Stimulated activated CD8-positive, alpha-beta memory T cell treated with anti-CD3 and anti-CD28 coated beads, Interleukin-2, amount 100 ng/mL, for 1 hour (primary cell): ENCODE data around the gene FXR1.
"Not testable (repeated sequence)": the region's sequence is repeated elsewhere in the genome, so short reads cannot be mapped to it uniquely, and the experiment has no call there.

ENCODE experiments used
- DNase-seq, 2 donors: peaks; one replicate each; pipeline ENCODE4 v3.0.0-alpha.2; 2020; ENCODE audit warnings: low read depth in 2 of 2

The FXR1 gene

DNA sequence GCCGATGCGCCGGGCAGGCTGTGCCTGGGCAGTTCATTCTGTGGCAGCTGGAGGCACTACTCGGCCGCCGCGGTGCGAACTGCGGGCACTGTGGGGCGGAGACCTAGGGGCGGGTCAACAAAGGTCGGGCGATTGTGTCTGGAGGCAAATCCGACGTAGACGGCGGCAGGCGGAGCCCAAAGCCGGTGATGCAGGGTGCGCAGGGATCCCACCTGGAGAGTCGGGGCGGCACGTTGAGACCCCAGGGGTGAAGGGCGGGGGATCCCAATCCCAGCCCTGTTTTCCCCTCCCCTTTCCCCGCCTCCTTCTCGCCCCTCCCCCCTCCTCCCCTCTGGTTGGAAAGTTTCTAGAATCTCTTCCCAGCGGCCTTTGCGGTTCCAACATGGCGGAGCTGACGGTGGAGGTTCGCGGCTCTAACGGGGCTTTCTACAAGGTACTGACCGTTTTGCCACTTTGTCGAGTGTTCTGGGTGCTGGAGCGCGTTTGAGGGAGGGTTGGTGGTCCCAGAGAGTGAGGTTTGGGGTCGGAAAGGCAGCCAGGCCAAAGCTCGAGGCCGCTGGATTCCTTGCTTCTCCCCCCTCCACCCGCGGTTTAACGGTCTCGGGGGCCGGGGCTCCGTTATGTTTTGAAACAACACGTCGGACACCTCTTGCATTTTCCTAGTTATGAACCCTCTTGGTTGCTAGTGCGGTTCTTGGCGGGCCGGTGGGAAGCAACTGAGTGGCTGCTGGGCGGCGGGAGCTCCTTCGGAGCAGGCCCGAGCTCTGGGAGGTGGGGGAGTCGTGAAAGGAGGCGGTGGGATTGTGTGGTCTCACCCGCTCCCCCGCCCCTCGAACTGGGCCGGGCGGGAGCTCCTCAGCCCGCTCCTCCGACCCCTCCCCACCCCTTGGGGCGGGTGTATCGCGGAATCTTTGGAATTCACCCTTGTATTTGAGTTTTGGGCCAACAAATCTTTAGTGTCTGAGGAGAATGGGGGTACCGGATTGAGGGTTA lies at the start of gene FXR1:
Gene FXR1, plus strand, starts transcription at position 367 of the 993 bp plus-strand sequence. Its CDS starts 16 bp downstream, at position 383.
- peak; percentile 75 to 78 for DNase-seq

DNA sequence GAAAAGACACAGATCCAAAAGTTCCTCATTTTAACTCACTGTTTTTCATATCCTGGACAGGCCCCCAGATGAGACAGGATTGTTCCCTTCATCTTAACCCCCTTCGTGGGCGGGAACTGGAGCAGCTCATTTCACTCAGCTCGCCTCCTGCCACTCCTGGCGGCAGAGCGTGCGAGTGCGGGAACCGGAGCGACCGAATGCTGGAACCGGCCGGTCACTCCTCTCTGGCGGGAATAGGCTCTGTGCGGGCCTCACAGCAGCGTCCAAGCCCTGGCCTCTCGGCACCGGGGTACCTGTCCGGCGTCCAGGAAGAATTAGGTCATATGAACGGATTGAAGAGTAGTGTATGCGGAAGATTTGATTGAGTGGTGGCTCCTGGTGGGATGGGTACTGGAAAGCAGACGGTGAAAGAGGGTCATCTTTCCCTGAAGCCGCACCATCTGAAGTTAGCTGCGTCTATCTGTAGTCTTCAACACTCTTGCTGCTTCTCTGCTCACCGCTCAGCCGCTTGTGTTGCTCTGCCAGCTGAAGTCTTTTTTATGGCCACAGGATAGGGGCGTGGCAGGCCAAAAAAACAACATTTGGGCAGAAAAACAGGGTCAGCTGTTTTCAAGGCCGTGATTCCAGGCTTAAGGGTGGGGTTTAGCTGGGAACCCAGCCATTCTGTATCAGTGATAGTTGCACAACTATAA lies 42.3 kb upstream of the FXR1 start:
- DNase-seq = no peak

DNA sequence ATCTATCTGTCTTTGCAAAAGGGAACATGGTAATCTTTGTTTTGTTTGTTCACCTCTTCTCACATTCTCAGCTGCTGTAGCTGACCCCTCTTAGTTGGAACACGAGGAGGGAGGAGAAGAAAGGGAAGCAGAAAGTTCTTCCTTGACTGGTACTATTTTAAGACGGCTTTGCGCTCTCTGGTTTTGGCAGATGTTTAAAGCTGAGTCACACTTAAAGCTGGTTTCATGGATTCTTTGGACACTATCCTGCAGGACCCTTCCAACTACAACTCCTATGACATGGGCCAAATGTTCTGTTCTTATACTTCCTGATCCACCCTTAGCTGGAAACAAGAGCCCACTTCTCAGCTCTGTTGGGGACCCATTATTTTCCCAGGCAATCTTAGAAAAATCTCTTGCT lies 40.6 kb upstream of the FXR1 start:
- DNase-seq = no peak

DNA sequence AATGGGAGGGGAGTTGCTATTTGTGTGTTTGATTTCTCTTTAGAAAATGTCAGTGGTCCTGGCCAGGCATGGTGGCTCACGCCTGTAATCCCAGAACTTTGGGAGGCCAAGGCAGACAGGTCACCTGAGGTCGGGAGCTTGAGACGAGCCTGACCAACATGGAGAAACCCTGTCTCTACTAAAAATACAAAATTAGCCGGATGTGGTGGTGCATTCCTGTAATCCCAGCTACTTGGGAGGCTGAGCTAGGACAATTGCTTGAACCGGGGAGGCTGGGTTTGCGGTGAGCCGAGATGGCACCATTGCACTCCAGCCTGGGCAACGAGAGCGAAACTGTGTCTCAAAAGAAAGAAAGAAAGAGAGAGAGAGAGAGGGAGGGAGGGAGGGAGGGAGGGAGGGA lies 40.0 kb upstream of the FXR1 start:
- DNase-seq = not testable (repeated sequence)

DNA sequence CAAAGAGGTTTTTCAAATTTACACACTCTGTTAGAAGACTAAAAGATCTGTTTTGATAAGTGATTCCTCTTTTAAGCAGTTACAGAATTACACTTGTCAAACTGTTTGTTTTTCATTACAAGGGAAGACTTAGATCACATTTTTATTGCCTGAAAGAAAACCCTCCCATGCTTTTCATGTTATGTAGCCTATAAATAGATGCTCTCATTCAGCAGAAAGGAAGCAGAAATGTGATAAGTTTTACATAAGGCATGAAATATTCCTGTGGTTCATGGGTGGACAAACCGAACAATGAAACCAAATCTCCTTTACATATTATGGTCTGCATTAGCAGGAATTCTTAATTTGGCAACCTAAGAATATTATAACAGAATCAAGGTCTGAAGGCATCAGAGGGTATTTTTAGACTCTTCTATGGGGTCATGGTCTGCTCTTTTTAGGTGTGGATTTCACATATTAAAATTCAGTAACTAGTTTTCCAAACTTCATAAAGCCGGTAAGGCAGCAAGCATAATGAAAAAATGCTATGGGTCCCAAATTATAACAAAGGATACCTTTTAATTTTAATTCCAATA lies 37.3 kb upstream of the FXR1 start:
- no peak for DNase-seq

DNA sequence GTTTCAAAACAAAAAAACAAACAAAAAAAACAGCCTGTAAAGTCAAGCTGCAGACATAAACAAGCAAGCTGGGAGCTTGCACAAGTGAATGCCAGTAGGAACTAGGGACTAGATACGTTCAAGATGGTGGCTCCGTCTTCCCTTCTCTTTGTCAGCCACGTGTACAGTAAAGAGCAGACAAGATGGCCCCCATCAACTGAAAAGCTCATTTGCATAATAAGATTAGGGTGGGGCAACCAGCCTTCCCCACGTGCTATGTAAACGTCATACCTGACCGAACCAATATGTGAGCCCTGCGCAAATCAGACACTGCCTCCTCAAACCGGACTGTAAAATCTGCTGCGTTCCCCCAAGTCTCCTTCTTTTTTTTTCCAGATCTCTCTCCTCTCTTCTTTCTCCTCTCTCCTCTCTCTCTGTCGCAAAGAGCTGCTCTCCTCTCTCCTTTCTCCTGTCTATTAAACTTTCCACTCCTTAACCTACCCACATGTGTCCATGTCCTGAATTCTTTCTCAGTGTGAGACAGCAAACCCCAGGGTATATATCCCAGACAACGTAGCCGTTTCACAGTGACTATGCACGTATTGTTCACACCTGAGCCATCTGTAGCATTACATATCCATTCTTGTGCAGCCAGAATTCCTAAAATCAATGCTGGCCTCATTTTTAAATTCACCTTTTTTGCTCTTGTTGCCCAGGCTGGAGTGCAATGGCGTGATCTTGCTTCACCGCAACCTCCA lies 31.2 kb upstream of the FXR1 start:
- no peak for DNase-seq

DNA sequence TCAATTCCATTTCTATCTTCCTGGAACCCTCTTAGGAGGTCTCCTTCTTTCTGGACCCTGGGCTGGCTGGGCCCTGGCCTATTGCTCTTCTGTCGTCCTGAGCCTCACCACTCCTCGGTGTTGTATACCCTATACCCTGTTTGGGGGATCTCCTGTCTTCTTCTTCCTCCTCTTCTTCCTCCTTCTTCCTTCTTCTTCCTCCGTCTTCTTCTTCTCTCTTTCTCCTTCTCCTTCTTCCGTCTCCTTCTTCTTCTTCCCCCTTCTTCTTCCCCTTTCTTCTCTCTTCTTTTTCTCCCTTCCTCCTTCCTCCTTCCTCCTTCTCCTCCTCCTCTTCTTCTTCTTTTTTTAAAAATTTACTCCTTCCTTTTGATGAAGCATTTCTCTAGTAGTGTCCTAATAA lies 30.4 kb upstream of the FXR1 start:
- no peak for DNase-seq

DNA sequence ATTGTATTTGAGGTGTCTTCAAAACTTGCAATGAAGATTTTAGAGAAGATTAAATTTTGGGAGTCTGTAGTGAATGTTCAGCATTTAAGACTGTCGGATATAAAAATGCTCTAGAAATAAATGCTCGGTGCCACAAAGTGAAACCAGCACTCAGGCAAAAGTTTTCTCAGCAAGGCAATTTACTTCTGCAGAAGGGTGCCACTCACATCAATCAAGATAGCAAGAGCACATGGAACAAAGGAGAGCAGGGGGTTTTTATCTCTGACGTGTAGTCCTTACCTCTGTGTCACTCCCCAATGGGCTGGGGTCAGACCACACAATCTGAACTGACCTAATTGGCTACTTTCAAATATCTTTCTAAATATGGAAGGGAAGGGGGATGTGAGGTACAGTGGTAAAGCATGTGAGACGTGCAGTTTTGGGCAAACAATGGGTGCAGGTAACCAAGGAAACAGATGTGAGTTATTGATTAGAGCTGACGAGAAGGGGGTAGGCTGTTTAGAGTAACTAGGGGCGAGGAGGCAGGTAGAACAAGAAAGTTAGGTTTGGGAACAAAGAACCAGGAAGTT lies 23.4 kb upstream of the FXR1 start:
- DNase-seq = no peak

DNA sequence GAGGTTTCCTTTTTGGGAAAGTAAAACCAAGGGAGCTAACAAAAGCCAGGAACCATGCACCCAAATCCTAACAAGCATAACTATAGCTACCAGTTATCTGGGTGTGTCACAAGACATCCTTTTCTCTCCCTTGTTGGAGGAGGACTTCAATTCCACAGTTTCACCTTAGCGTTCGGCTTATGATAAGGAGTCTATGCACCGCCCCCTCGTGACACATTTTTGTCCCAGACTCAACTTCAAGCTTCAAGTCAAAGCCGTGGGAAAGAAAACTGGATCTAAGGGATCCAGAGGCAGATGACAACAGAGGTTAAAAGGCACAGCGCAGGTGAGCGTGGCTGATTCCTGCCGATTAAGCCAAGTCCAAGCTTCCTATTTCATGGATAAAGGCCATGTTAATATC lies 13.9 kb upstream of the FXR1 start:
- no peak for DNase-seq

DNA sequence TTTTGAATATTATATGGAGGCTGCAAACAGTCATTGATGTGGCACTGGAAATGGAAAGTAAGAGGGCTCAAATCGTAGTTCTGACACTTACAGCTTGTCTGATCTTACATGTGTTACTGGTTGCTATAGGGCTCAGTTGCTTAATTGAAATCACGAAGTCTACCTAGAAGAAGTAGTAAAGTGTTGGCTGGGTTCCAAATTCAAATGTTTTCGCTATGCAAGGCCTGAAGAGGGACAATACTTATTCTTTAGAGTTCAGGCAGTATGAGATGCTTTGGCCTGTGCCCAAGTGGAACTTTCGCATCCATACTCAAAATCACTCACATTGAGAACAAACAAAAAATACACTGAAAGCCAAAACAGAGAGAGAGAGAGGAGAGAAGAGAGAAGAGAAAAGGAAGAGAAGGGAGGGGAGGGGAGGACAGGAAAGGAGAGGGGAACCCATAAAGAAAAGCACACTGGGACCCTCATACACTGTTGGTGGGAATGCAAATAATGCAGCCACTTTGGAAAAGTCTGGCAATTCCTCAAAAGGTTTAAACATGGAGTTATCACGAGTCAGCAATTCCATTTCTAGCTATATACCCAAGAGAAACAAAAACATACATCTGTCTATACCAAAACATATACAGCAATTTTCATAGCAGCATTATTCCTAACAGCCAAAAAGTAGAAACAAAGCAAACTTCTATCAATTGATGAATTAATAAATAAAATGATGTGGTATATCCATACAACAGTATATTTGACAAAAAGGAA lies 2.9 kb upstream of the FXR1 start:
- DNase-seq = no peak

DNA sequence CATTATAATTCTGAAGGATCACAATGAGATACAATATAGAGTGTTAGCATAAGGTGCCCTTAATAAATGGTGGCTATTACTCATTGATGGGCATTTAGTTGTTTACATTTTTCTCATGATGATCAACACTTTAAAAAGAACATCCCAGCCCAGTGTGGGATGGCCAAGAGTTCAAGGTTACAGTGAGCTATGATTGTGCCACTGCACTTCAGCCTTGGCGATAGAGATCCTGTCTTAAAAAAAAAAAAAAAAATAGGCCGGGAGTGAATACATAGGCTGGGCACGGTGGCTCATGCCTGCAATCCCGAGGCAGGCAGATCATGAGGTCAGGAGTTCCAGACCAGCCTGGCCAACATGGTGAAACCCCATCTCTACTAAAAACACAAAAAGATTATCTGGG lies 1.6 kb upstream of the FXR1 start:
- DNase-seq = no peak

DNA sequence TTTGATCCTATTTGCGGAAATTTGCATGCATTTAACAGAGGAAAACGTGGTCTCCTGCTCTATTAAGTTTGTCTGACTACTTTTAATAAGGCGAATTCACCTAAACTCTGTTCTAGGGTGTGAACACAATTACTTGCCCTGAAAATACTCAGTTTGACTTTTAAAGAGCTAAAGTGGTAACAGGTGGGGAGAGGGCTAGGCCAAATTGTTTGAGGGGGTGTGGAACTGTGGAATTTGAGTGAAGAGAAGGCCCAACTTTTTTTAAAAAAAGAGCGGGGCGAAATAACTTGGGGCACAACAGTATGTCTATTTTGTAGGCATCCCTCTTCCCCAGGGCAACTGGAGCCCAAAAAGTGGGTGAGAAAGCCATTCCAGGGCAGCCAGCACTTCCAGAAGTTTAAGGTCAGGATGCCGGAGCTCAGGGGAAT lies 580 bp upstream of the FXR1 start:
- DNase-seq = no peak

DNA sequence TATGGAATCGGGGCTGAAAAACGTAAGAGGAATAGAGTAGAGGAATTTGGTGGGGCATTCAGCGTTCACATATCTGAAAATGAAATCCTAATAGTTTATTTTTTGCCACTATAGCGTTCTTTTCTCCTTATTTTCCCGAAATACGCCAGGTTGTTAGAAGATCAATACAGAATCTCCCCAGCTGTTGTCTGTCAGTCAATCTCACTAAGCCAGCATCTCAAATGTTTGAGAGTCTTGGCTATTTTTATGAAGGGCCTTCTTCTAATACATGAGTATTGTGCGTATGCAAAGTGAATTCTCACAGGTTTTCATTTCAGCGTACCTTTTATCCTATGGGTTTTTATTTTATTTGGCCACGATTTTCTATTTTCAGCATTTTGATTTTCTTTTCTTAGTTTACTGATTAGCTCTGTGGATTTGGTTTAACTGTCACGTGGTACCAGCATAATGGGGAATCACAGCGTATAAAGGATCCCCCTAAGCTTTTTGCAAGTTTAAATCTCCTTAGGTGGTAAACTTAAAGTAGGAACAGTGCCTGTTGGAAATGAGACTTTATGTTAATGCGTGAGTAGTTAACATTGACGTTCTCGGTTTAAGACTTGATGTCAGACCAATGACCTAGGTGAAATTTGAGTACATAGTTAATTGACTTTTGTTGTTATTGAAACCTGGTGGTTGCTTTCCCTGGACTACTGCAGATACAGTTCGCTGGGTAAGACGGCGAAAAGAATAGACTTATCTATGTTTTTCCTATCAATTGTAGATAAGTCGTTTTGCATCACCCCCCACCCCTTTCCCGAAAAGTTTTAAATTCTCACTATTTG lies 1.3 kb downstream of the FXR1 start:
- DNase-seq = no peak

DNA sequence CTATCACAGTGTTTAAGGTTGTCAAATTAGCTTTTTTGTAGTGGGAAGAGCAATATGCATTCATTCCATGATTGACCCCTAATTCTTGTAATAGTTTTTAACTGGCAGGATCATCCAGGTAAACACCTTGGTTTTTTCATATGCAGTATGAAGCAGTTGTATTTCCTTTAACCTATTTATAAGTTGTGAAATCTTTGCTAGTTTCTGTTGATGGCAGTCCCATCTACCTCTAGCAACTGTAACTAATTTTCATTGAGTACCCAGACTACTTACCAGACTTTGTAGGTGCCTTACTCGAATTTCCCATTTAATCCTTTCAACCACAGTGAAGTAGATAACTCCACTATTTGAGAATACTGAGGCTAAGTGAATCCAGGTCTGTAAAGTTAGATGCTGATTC lies 6.1 kb downstream of the FXR1 start:
- no peak for DNase-seq

DNA sequence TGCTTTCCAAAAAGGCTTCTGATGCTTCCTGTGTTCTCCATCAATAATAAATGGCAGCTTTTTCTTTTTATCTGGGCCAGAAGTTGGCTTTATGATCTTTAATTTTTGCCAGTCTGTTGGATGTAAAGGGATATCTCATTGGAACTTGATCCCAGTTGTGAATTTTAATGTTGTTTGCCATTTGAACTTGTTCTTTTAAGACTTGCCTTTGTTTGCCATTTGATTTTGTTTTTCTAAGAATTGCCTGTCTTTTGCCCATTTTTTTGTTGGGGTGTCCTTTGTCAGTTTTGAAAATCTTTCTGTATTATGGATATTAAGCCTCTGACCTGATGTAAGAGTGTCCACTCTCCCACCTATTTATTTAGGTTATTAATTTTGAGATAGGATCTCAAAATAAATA lies 9.8 kb downstream of the FXR1 start:
- DNase-seq = no peak

DNA sequence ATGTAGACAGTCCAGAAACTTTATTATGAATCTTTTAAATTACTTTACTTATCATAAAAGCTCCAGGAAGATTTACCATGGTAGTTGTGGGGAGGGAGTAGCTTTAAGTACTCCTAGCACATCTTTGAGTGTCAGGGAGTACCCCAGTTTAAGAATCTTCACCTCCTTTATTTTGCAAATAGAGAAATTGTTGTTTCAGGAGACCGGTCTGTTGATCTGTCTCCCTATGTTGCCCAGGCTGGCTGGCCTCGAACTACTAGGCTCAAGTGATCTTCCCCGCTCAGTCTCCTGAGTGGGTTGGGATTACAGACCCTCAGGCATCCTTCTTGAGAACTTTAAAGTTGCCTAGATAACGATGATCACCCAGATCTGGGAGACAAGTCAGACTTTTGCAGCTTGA lies 11.1 kb downstream of the FXR1 start:
- no peak for DNase-seq

DNA sequence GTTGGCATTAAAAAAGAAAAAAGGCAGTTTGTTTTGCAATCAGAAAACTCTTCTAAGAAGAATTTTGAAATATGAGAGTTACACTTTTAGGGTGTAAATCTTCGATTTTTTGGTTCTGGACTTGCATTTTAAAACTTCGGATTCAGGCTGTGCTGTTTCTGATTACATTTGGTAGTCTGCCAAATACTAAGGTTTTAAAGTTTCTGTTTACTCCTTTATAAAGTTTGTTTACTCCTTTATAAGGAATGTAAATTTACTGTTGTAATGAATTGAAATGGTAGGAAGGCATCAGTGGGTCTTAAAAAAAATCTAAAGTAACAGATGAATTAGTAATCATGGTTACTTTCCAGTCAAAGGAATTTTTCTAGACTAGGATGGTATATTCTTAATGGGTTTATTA lies 14.1 kb downstream of the FXR1 start:
- DNase-seq = no peak

DNA sequence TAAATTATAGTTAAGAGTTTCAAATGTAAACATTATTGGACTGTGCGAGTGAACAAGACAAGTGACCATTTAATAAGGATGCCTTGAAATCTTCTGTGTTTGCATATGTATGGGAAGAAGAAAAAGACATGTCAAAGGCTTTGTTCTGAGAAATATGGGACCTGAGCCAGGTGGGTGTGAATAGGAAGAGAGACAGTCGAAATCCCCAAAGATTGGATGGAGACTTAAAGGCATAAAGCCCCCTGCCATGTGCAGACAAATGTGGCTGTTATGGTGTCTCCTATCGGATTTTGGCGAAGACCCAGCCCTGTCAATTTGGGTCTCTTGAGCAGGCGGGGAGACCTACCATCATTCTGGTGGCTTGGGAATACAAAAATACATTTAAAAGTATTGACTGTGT lies 16.9 kb downstream of the FXR1 start:
- no peak for DNase-seq

DNA sequence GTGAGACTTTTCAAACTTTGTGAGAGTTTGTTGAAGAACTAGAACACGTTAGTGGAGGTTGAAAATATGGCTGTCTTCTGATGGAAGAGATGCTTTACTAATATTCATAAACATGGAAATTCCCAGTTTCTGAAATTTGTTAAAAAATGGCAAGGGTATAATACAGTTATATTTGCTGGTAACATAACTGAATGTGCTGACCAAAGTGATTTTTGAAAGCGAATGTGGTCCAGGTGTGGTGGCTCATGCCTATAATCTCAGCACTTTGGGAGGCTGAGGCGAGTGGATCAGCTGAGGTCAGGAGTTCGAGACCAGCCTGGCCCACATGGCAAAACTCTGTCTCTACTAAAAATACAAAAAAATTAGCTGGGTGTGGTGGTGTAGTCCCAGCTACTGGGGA lies 18.1 kb downstream of the FXR1 start:
- no peak for DNase-seq

DNA sequence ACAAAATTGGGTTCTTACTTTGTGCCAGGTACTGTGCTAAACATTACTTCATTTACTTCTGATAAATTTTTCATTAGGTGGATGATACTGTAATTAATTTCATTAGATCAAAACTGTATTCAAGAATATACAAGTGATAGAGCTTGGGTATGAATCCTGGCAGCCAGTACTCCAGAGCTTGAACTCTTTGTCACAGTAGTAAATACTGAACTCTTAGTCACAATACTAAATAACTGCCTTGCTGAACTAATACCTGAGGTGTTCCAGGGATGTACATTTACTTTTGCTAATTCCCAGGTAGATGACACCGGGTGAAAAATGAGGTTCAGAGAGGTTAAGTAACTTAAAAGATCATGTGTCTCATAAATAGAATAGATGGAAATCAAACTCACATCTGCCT lies 20.3 kb downstream of the FXR1 start:
- DNase-seq = no peak
